Measurements from ENCODE around the gene TIMMDC1. TPM values are rescaled to one million over a fixed set of nuclear protein-coding genes. Genes with fewer than 3 reads are reported as not detected.

TIMMDC1 gene
- total and polyA plus RNA-seq, 2 of the 13 experiments (the other 11 are each of a cell fraction or from before 2014, with no cell fraction given), result 50.0 to 77.8 TPM

GRCh38 chr3:119510690-119511089 is 12.3 kb downstream of the TIMMDC1 start:
- FAIRE-seq, result no peak
- Histone ChIP-seq H3K36me3 (replicated peaks in 1 of 2; ENCODE audit: control insufficient read depth in 1 of 2, insufficient read depth in 2 of 2, low read length in 2 of 2) (peaks cover 2 to 34% of the 10 kb centered on the region in 2 experiments; a peak in 4 of 5 replicates), H3K9me3 (ENCODE audit: low read length) (no peaks in the 10 kb centered on the region), H2AFZ (ENCODE audit: low read length) (no peak overlapping the region), H3K9ac (ENCODE audit: insufficient read depth, low read depth, low read length) (no peak overlapping the region), H3K4me3 (replicated peaks in 1 of 3; ENCODE audit: insufficient read depth in 1 of 3, low read depth in 2 of 3, low read length in 3 of 3) (no peak overlapping the region), H3K4me2 (ENCODE audit: low read depth, low read length) (0 out of 2 replicates have a peak overlapping the region, but pooled peaks have one; percentile 24), H3K27me3 (ENCODE audit: control insufficient read depth in 1 of 2, insufficient read depth in 2 of 2, low read length in 2 of 2) (no peaks in the 10 kb centered on the region), H3K79me2 (ENCODE audit: insufficient read depth, low read length) (no peaks in the 10 kb centered on the region), H3K27ac (ENCODE audit: extremely low read length, insufficient read depth, low read length) (peak overlapping the region; percentile 38), H3K4me1 (ENCODE audit: insufficient read depth, low read length) (peaks cover 10% of the 10 kb centered on the region), H4K20me1 (ENCODE audit: insufficient read depth, low read length) (no peaks in the 10 kb centered on the region)
- ChIA-PET POLR2A (interaction anchor here (1.0 to 1.2 kb wide), 2 partner anchors 12 to 47 kb away, joined by 4 to 5 read pairs; partner anchors contain the start of genes TIMMDC1 and TMEM39A), CTCF (ENCODE audit: low intra/inter-chr PET ratio, low total read pairs) (no interaction called here)
- DNase-seq (ENCODE audit: low spot score), result peak; percentile 49
- in situ Hi-C loops (cut with HindIII; ENCODE audit: extremely low pct_ligation_motif_present, low pct_unique_long_range_greater_than_20kb), result no loop called here
- ATAC-seq, result peak; percentile 73
- no TSS peak for BruUV-seq (replicated peaks)
- TF ChIP-seq HMG20A (CRISPR knock-in tag; IDR thresholded peaks at IDR 0.05; ENCODE audit: borderline replicate concordance), result 0 out of 2 replicates have a peak, but pooled peaks have one; percentile 15
- no peak for TF ChIP-seq ATF4 (CRISPR knock-in tag; IDR thresholded peaks at IDR 0.05)
- TF ChIP-seq HNF4A (CRISPR knock-in tag; IDR thresholded peaks at IDR 0.05), result peak; percentile 47; the same call in 1 of the 2 replicates
- TF ChIP-seq SOX5 (CRISPR knock-in tag; IDR thresholded peaks at IDR 0.05; ENCODE audit: borderline replicate concordance), result peak; percentile 18; the same call in 1 of the 2 replicates
- TF ChIP-seq PHF20 (CRISPR knock-in tag; IDR thresholded peaks at IDR 0.05), result no peak
- no peak for TF ChIP-seq MTF2 (CRISPR knock-in tag; IDR thresholded peaks at IDR 0.05; ENCODE audit: borderline replicate concordance)
- TF ChIP-seq IKZF5 (CRISPR knock-in tag; IDR thresholded peaks at IDR 0.05), result no peak
- TF ChIP-seq AHDC1 (CRISPR knock-in tag; IDR thresholded peaks at IDR 0.05; ENCODE audit: borderline replicate concordance), result peak; percentile 33; the same call in 1 of the 2 replicates
- TF ChIP-seq NCOR1 (IDR thresholded peaks at IDR 0.05; ENCODE audit: borderline replicate concordance, low read length), result peak; percentile 27; the same call in 1 of the 2 replicates
- peak; percentile 23; the same call in 1 of the 2 replicates for TF ChIP-seq ARID5B (CRISPR knock-in tag; IDR thresholded peaks at IDR 0.05)
- intact Hi-C loops (cut with micrococcal nuclease; ENCODE audit: unreplicated experiment), result no loop called here

Data from HepG2 (cell line).